Astrocyte of the cerebellum (primary cell): ENCODE data around the gene CKS1B.

Experiments used
- DNase-seq: peaks from one replicate; pipeline ENCODE4 v3.0.0-alpha.2; 2011; ENCODE audit warnings: low read depth
- H3K4me3 ChIP-seq: 2 replicates; pipeline ENCODE4 v1.5.1; 2011; ENCODE audit warnings: mild to moderate bottlenecking, low read depth, low read length, moderate library complexity
- in situ Hi-C: cut with HindIII; loops from 2 replicates; pipeline ENCODE4 v1.10.0; 2017; ENCODE audit warnings: low sequenced_read_pairs
- TF ChIP-seq, protein P1 (sequence below): IDR thresholded peaks from 2 replicates; pipeline ENCODE4 v1.5.1; 2012; ENCODE audit warnings: low read length, low read depth, moderate library complexity, mild to moderate bottlenecking; ENCODE audit errors: missing control alignments

The CKS1B gene

DNA sequence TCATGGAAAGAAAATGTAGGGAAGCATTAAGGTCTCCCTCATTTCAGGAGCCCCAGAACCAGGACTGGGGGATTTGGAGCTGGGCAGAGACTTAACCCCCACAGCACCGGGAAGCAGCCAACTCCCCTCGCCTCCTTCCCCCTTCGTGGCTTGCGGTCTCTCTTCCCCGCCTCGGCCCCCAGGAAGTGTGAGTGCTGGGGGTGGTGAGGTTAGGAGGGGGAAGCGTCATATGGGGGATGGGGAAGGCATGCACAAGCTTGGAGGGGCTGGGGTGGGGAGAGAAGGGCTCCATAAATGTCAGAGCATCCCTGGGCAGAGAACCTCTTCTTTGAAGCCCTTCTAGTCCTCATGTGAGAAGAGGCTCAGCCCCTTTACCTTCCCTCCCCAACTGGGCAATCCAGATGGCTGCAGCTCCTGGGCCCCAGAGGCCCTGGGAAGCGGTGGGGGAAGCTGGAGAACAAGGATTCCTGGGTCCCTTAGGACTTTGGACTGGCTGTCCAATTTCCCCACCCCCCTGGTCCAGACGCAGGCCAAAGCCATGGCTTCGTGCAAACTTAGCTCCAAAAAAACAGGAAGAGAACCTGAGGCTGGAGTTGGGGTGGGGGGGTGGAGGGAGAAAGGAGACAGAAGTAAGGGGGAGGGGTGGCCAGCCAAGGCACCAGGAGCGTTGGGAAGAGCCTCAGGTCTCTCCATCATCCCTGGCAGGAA is 35.9 kb downstream of the CKS1B start:
- H3K4me3 ChIP-seq, result no peak overlapping the region
- in situ Hi-C loops, result loop anchor here (5.0 kb wide), 2 partner anchors 52 to 53 kb away; partner anchors contain the start of genes EFNA4 and PBXIP1
- TF ChIP-seq, protein P1, sequence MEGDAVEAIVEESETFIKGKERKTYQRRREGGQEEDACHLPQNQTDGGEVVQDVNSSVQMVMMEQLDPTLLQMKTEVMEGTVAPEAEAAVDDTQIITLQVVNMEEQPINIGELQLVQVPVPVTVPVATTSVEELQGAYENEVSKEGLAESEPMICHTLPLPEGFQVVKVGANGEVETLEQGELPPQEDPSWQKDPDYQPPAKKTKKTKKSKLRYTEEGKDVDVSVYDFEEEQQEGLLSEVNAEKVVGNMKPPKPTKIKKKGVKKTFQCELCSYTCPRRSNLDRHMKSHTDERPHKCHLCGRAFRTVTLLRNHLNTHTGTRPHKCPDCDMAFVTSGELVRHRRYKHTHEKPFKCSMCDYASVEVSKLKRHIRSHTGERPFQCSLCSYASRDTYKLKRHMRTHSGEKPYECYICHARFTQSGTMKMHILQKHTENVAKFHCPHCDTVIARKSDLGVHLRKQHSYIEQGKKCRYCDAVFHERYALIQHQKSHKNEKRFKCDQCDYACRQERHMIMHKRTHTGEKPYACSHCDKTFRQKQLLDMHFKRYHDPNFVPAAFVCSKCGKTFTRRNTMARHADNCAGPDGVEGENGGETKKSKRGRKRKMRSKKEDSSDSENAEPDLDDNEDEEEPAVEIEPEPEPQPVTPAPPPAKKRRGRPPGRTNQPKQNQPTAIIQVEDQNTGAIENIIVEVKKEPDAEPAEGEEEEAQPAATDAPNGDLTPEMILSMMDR, result no peak
- no peak for DNase-seq

DNA sequence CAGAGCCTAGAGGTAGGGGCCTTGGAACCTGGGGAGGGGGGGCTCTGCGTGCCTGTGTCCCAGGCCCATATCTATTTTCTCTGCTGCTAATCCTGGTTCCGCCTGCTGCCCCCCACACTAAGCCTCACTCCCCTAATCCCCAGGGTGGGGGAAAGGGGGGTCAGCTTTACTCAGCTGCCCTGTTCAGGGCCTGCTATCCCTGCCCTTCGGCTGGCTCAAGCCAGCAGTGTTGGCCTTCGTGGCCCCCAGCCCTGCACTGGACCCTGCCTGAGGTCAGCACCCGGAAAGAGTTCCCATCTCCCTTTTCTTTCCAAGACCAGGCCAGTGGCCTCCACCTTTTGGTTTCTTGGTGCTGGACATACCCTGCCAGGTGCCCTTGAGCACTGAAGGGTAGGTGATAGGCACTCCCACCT is 36.5 kb downstream of the CKS1B start:
- TF ChIP-seq, protein P1, result no peak
- in situ Hi-C loops, result loop anchor here (5.0 kb wide), 2 partner anchors 51 to 54 kb away; partner anchors contain the start of genes EFNA4 and PBXIP1
- no peak for DNase-seq
- no peak overlapping the region for H3K4me3 ChIP-seq

DNA sequence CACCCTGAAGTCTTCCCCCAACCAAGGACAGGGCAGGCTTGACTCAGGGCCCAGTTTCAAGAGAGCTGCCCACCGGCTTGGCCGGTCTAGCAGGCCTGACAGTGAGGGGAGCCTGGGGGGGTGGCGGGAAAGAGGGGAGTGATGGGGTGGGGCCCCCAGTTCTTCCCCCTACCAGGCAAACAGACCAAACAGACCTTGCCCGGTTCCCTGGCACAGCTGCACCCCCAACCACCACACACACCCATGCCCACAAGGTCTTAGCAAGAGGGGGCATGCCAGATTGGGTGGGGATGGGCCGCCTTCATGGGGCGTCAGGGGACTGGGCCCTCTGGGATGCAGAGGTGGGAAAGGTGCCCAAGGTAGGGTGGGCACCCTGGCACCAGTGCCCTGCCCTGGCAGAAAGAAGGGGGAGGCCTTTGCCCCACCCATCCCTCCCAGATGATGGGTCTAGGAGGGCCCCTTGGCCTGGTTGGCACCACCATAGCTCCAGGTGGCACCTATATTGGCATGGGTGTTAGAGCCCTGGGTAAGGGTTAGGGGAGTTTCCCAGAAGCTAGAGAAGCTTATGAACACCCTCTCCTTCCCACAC is 37.0 kb downstream of the CKS1B start:
- in situ Hi-C loops, result loop anchor here (5.0 kb wide), 2 partner anchors 51 to 54 kb away; partner anchors contain the start of genes EFNA4 and PBXIP1
- DNase-seq, result no peak
- H3K4me3 ChIP-seq, result no peak overlapping the region
- TF ChIP-seq, protein P1, result no peak

DNA sequence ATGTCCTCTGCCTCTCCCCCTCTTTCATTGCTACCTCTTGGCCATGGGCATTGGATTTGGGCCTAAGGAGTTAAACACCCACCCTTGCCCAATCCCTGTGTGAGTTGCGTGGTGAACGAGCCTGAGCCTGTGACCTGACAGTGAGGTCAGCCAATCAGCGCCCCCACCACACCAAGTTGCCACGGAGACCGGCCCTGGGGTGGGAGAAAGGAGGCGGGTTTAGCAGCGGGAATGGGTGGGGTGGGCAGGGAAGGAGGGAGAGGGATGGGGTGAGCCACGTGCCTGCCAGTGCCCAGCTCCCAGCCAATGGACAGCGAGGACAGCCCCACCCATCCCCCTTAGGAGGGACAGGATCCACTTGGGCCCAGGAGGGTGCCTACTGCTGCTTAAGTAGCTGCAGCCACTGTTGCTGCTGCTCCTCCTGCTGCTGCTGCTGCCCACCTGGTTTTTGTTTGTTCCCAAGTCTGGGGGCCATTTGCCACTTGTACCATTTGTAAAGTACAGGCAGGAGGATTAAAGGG is 37.6 kb downstream of the CKS1B start:
- no peak overlapping the region for H3K4me3 ChIP-seq
- DNase-seq, result no peak
- in situ Hi-C loops, result loop anchor here (5.0 kb wide), 2 partner anchors 50 to 55 kb away; partner anchors contain the start of genes EFNA4 and PBXIP1
- TF ChIP-seq, protein P1, result no peak

DNA sequence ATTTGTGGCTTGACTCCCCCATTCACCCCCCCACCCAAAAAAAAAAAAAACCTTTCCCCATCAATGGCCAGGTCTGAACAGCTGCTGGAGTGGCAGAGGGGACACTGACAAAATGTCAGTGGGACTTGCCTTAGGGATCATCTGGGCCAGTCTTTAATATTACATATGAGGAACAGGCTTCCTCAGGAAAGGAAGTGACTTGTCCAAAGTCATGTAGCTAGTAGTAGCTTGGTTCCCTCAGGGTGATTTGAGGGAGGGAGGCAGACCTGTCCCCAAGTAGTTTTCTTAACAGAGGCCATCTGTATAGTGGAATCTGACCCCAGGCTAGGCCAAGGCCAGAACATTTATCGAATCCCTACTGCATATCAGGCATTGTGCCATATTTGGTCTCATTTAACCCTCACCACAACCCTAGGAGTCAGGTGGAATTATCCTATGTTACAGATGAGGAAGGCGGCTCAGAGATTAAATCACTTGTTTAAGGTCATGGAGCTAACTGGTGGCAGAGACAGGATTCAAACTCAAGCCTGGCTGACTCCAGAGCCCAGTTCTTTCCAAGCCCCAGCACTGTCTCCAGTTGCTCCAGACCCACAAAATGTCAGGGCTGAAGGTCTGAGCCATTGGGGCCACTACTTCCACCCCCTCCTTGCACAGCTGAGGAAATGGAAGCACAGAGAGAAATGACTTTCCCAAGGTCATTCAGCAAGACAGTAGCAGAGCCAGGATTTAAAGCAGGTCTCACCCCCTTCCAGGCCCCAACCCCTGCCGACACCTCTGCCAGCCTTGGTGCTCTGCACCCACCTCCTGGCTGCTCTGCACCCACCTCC is 38.5 kb downstream of the CKS1B start:
- in situ Hi-C loops, result loop anchor here (5.0 kb wide), 2 partner anchors 49 to 56 kb away; partner anchors contain the start of genes EFNA4 and PBXIP1
- TF ChIP-seq, protein P1, result no peak
- no peak overlapping the region for H3K4me3 ChIP-seq
- no peak for DNase-seq

DNA sequence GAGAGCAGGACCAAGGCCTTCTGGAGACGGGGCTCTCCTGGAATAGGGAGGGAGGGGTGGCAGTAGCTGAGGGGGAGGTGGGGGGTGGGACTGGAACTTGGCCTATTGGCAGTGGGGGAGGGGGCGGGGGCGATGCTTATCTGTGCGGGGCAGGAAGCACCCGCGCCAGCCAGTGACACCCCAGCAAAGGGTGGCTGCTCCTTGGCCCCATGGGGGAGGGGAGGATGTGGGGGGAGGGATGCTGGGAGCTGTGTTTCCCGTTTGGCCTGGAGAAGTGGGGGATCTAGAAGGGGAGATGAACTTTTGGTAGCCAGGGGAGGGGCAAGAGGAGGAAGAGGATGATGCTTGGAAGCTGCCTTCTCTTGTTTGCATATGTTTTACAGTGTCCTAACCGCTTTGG is 39.2 kb downstream of the CKS1B start:
- H3K4me3 ChIP-seq, result no peak overlapping the region
- no peak for DNase-seq
- in situ Hi-C loops, result loop anchor here (5.0 kb wide), 2 partner anchors 49 to 56 kb away; partner anchors contain the start of genes EFNA4 and PBXIP1
- TF ChIP-seq, protein P1, result no peak
